Breast epithelium (tissue), 4 donors: Measurements from ENCODE around the gene PSME1. TPM values are rescaled to one million over a fixed set of nuclear protein-coding genes. Genes with fewer than 3 reads are reported as not detected.

Source experiments
- DNase-seq, 2 donors: peaks; one replicate each; pipeline ENCODE4 v3.0.0-alpha.2; 2019; ENCODE audit warnings: low spot score in 2 of 2
- H3K27ac ChIP-seq, 2 donors: fragments of 200-600 bp; sonication (generic) in 1 of 2; one replicate each; pipeline ENCODE4 v1.5.1; 2016 to 2019; ENCODE audit warnings: mild to moderate bottlenecking in 1 of 2
- H3K27me3 ChIP-seq, 2 donors: fragments of 200-600 bp; sonication (generic) in 1 of 2; one replicate each; pipeline versions ENCODE4 v1.5.1 to v1.6.0; 2017 to 2019; ENCODE audit warnings: control low read depth in 1 of 2, mild to moderate bottlenecking in 1 of 2
- H3K36me3 ChIP-seq: fragments of 200-600 bp; one replicate; pipeline ENCODE4 v1.5.1; 2019
- H3K4me1 ChIP-seq, 2 donors: fragments of 200-600 bp; sonication (generic); one replicate each; pipeline ENCODE4 v1.5.1; 2016 to 2019; ENCODE audit warnings: control low read depth in 1 of 2
- H3K4me3 ChIP-seq, 3 donors: fragments of 200-600 bp; sonication (generic); 1 replicate in 2 of 3; 2 replicates in 1 of 3; pipeline ENCODE4 v1.5.1; 2016 to 2019; ENCODE audit warnings: mild to moderate bottlenecking in 3 of 3, moderate library complexity in 2 of 3
- H3K9me3 ChIP-seq, 2 donors: fragments of 200-600 bp; sonication (generic) in 1 of 2; one replicate each; pipeline ENCODE4 v1.5.1; 2016 to 2019; ENCODE audit warnings: control low read depth in 1 of 2
- POLR2A ChIP-seq: fragments of 450-650 bp; IDR thresholded peaks from one replicate; pipeline ENCODE4 v1.6.1; 2016; ENCODE audit warnings: antibody characterized with exemption, mild to moderate bottlenecking, moderate library complexity
- POLR2AphosphoS5 ChIP-seq, 3 donors: sonication (generic); formaldehyde crosslinking; IDR thresholded peaks; one replicate each; pipeline ENCODE4 v1.6.1; 2017; ENCODE audit warnings: antibody characterized with exemption in 3 of 3
- intact Hi-C: fragments of 100-400 bp; cut with DNase I; formaldehyde crosslinking; loops from one replicate; pipeline ENCODE4 v1.15.1; 2023; ENCODE audit warnings: low total_unique reads
- total RNA-seq, 3 donors: library from RNA; depleted of rRNA; stranded (reverse); fragments of >200 nt; gene quantifications; one replicate each; pipeline ENCODE4 v1.1.0, GENCODE V29; 2016
- TF ChIP-seq, protein P1 (sequence below), 3 donors: fragments of 450-650 bp; IDR thresholded peaks; one replicate each; pipeline ENCODE4 v1.5.1; 2016 to 2017; ENCODE audit warnings: antibody characterized with exemption in 3 of 3, mild to moderate bottlenecking in 3 of 3, moderate library complexity in 3 of 3

Gene PSME1
- total RNA-seq, 3 donors from 2014 or later, result 91.1 to 151 (median 135) TPM

GRCh38 chr14:24095271-24096068, 40.5 kb upstream of the PSME1 start:
- no peaks in the 10 kb centered on the region for H3K36me3 ChIP-seq
- H3K9me3 ChIP-seq, result no peaks in the 10 kb centered on the region
- DNase-seq, result no peak
- no peaks in the 10 kb centered on the region for H3K27me3 ChIP-seq
- H3K4me3 ChIP-seq, result peak overlapping the region; percentile 91 to 98 (median 93)
- intact Hi-C loops, result no loop called here
- H3K4me1 ChIP-seq, result peaks cover 0 to 4% of the 10 kb centered on the region in 2 donors
- peak overlapping the region; percentile 95 to 99 for H3K27ac ChIP-seq
- TF ChIP-seq POLR2A, result no peak

DNA sequence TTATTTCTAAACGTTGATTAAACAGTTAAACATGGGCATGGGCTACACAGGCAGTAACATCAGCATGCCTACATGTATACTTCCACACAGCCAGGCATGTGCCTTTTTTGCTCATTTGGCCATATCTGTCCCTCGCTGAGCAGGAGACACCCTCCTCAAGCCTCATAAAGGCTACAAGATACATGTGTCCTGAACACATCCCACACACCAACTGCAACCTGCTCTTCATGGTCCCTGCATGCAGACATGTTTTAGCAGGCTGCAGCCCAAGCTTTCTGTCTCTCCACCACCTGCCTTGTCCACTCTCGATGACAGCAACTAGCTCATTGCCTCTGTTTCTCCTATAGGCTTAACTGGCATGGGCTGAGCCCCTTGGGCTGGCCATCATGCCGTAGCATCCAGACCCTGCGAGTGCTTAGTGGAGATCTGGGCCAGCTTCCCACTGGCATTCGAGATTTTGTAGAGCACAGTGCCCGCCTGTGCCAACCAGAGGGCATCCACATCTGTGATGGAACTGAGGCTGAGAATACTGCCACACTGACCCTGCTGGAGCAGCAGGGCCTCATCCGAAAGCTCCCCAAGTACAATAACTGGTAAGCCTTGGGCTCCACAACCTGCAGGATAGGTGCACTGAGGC, 39.3 kb upstream of the PSME1 start:
- TF ChIP-seq, protein P1, sequence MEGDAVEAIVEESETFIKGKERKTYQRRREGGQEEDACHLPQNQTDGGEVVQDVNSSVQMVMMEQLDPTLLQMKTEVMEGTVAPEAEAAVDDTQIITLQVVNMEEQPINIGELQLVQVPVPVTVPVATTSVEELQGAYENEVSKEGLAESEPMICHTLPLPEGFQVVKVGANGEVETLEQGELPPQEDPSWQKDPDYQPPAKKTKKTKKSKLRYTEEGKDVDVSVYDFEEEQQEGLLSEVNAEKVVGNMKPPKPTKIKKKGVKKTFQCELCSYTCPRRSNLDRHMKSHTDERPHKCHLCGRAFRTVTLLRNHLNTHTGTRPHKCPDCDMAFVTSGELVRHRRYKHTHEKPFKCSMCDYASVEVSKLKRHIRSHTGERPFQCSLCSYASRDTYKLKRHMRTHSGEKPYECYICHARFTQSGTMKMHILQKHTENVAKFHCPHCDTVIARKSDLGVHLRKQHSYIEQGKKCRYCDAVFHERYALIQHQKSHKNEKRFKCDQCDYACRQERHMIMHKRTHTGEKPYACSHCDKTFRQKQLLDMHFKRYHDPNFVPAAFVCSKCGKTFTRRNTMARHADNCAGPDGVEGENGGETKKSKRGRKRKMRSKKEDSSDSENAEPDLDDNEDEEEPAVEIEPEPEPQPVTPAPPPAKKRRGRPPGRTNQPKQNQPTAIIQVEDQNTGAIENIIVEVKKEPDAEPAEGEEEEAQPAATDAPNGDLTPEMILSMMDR (IDR thresholded peaks at IDR 0.05), result no peak
- intact Hi-C loops, result no loop called here

DNA sequence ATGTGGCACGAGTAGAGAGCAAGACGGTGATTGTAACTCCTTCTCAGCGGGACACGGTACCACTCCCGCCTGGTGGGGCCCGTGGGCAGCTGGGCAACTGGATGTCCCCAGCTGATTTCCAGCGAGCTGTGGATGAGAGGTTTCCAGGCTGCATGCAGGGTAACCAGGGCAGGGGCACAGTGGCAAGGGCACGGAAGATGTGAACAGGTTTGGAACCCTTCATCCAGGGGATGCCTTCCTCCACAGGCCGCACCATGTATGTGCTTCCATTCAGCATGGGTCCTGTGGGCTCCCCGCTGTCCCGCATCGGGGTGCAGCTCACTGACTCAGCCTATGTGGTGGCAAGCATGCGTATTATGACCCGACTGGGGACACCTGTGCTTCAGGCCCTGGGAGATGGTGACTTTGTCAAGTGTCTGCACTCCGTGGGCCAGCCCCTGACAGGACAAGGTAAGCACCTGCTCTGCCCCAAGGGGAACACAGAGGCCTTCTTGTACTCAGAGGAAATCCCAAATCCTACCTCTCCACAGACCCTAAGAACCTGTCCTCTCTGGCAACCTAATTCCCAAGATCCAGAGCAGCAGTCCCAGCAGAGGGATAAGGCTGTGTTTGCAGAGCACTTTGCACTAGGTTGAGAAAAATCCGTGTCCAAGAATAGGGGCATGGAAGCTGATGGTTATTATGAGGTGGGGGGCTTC, 37.6 kb upstream of the PSME1 start:
- H3K36me3 ChIP-seq, result no peaks in the 10 kb centered on the region
- DNase-seq, result no peak
- H3K27me3 ChIP-seq, result no peaks in the 10 kb centered on the region
- intact Hi-C loops, result no loop called here
- no peak overlapping the region for H3K27ac ChIP-seq
- no peak overlapping the region for H3K4me3 ChIP-seq
- H3K4me1 ChIP-seq, result peaks cover 0 to 4% of the 10 kb centered on the region in 2 donors
- no peak for TF ChIP-seq POLR2A
- TF ChIP-seq POLR2AphosphoS5 (IDR thresholded peaks at IDR 0.05), result no peak
- TF ChIP-seq, protein P1 (IDR thresholded peaks at IDR 0.05), result no peak
- no peaks in the 10 kb centered on the region for H3K9me3 ChIP-seq

More for the DNA sequence above, 39.3 kb upstream of the PSME1 start:
- DNase-seq, result no peak
- Histone ChIP-seq H3K27ac (no peak overlapping the region), H3K9me3 (no peaks in the 10 kb centered on the region), H3K4me3 (no peak overlapping the region), H3K36me3 (no peaks in the 10 kb centered on the region), H3K27me3 (no peaks in the 10 kb centered on the region), H3K4me1 (peaks cover 0 to 4% of the 10 kb centered on the region in 2 donors)

DNA sequence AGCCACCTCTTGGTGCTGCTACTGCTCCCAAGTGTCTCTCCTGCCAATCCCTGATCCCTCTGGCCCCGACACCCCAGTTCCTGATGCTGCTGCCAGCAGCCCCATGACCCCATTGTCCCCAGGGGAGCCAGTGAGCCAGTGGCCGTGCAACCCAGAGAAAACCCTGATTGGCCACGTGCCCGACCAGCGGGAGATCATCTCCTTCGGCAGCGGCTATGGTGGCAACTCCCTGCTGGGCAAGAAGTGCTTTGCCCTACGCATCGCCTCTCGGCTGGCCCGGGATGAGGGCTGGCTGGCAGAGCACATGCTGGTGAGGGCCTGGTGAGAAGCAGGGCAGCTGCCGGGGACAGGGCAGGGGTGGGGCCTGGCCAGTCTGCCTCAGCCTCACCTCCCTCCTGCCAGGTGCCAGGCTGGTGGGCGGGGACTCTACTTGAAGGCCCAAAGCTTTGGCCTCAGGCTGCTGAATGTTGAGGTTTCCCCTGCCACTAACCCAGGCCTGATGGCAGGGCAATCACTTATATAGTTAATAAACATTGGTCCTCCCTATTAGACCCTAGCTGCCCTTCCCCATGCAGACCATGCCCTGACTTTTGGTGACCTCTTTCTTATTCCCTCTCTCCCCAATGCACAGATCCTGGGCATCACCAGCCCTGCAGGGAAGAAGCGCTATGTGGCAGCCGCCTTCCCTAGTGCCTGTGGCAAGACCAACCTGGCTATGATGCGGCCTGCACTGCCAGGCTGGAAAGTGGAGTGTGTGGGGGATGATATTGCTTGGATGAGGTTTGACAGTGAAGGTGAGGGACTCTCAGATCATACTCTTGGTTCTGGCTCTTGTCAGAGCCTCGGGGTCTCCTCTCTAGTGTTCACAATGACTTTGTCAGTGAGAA, 36.8 kb upstream of the PSME1 start:
- H3K4me1 ChIP-seq, result peaks cover 0 to 4% of the 10 kb centered on the region in 2 donors
- H3K27me3 ChIP-seq, result no peaks in the 10 kb centered on the region
- no peak for DNase-seq
- H3K4me3 ChIP-seq, result no peak overlapping the region
- H3K27ac ChIP-seq, result no peak overlapping the region
- H3K36me3 ChIP-seq, result no peaks in the 10 kb centered on the region
- intact Hi-C loops, result no loop called here
- TF ChIP-seq, protein P1 (IDR thresholded peaks at IDR 0.05), result no peak
- TF ChIP-seq POLR2A (no peak), POLR2AphosphoS5 (IDR thresholded peaks at IDR 0.05) (no peak)
- no peaks in the 10 kb centered on the region for H3K9me3 ChIP-seq
